Measurements from ENCODE around the gene RPS14. TPM values are rescaled to one million over a fixed set of nuclear protein-coding genes. Genes with fewer than 3 reads are reported as not detected.
A peak's percentile ranks its signal among the peaks of the same experiment; 100 is the strongest.

The RPS14 gene
- total and polyA plus RNA-seq, 9 of the 15 experiments (the other 6 are each of a cell fraction or from before 2014, with no cell fraction given) = 1,824 to 5,983 (median 3,017) TPM

GRCh38 chr5:150481972-150482406, 32.5 kb upstream of the RPS14 start (continued):
- TF ChIP-seq TEAD4 (IDR thresholded peaks at IDR 0.05; ENCODE audit: low read length) = peak; percentile 97
- no peak for TF ChIP-seq TEAD4 (CRISPR knock-in tag; IDR thresholded peaks at IDR 0.05; ENCODE audit: borderline replicate concordance)
- TF ChIP-seq NCOA4 (IDR thresholded peaks at IDR 0.05; ENCODE audit: partially characterized antibody) = peak; percentile 6
- no peak for TF ChIP-seq STAT5B (CRISPR knock-in tag; IDR thresholded peaks at IDR 0.05)
- no peak for TF ChIP-seq ZNF143 (CRISPR knock-in tag; IDR thresholded peaks at IDR 0.05)
- no peak for TF ChIP-seq SMAD2 (IDR thresholded peaks at IDR 0.05; ENCODE audit: low read depth, low read length)
- no peak for TF ChIP-seq ZBTB9 (CRISPR knock-in tag; IDR thresholded peaks at IDR 0.05)
- no peak for TF ChIP-seq SLC30A9 (CRISPR knock-in tag; IDR thresholded peaks at IDR 0.05)
- TF ChIP-seq TARDBP (IDR thresholded peaks at IDR 0.05) = 0 out of 2 replicates have a peak, but pooled peaks have one; percentile 59
- no peak for TF ChIP-seq ZNF197 (CRISPR knock-in tag; IDR thresholded peaks at IDR 0.05; ENCODE audit: low read depth)
- TF ChIP-seq BACH1 (tag; IDR thresholded peaks at IDR 0.05) = no peak
- TF ChIP-seq ZNF224 (CRISPR knock-in tag; IDR thresholded peaks at IDR 0.05) = no peak
- TF ChIP-seq ZNF134 (CRISPR knock-in tag; conservative IDR thresholded peaks at IDR 0.05) = no peak
- peak; percentile 98 for TF ChIP-seq TAL1 (IDR thresholded peaks at IDR 0.05)
- no peak for TF ChIP-seq ZNF24 (IDR thresholded peaks at IDR 0.05)
- no peak for TF ChIP-seq VEZF1 (CRISPR knock-in tag; IDR thresholded peaks at IDR 0.05)
- no peak for TF ChIP-seq PTTG1 (tag; IDR thresholded peaks at IDR 0.05; ENCODE audit: low read depth)
- TF ChIP-seq RBBP5 (IDR thresholded peaks at IDR 0.05; ENCODE audit: borderline replicate concordance, insufficient read depth, low read length, poor library complexity, severe bottlenecking) = peak; percentile 19
- no peak for TF ChIP-seq ZNF695 (CRISPR knock-in tag; IDR thresholded peaks at IDR 0.05)
- TF ChIP-seq HDAC2 (IDR thresholded peaks at IDR 0.05) = peak; percentile 78
- TF ChIP-seq CC2D1A (IDR thresholded peaks at IDR 0.05) = peak; percentile 92; the same call in 1 of the 2 replicates
- TF ChIP-seq SREBF1 (IDR thresholded peaks at IDR 0.05; ENCODE audit: borderline replicate concordance, low read depth, low read length) = no peak
- no peak for TF ChIP-seq RREB1 (CRISPR knock-in tag; IDR thresholded peaks at IDR 0.05)
- no peak for TF ChIP-seq HMGN3 (IDR thresholded peaks at IDR 0.05; ENCODE audit: borderline replicate concordance, extremely low read depth, insufficient read length, low read depth, low read length)
